Endothelial cell of umbilical vein (primary cell): ENCODE results near the gene TOX2. TPM values are rescaled to one million over a fixed set of nuclear protein-coding genes. Genes with fewer than 3 reads are reported as not detected.

ENCODE experiments used
- BruUV-seq: library from RNA; stranded (reverse); fragments of 400-500 nt; replicated peaks from 2 replicates; lab custom pipeline; 2021; lab: Mats Ljungman, UMichigan
- CTCF ChIA-PET: fragments of 300-600, 350-600 bp; sonication (Branson Sonifier 250); formaldehyde crosslinking; loops from one replicate; lab custom pipeline; 2021; ENCODE audit warnings: antibody characterized with exemption, inconsistent platforms; lab: Charles Lee
- POLR2A ChIA-PET: fragments of 300-600, 350-600 bp; sonication (Branson Sonifier 250); formaldehyde crosslinking; loops from one replicate; lab custom pipeline; 2021; ENCODE audit warnings: antibody characterized with exemption, inconsistent platforms; lab: Charles Lee
- DNase-seq: peaks from one replicate; pipeline ENCODE4 v3.0.0-alpha.2; 2011; ENCODE audit warnings: low read depth, low spot score
- FAIRE-seq: peaks from 2 replicates; lab custom pipeline; 2011; peaks lifted over from hg19 to GRCh38; lab: Jason Lieb, UNC
- H2AFZ ChIP-seq: 2 replicates; pipeline ENCODE4 v1.6.0; 2012; ENCODE audit warnings: low read depth, low read length, control low read depth, inconsistent platforms
- H3K27ac ChIP-seq: 2 replicates; pipeline ENCODE4 v1.5.1; 2011; ENCODE audit warnings: low read depth, mild to moderate bottlenecking, control low read depth, low read length, moderate library complexity; ENCODE audit not compliant: insufficient read depth
- H3K27me3 ChIP-seq, 2 experiments: 2 replicates each; pipeline versions ENCODE4 v1.6.0 to v1.6.1; 2011; ENCODE audit warnings: low read length in 2 of 2, mixed read lengths in 1 of 2; ENCODE audit not compliant: control insufficient read depth in 2 of 2, insufficient read depth in 2 of 2
- H3K36me3 ChIP-seq, 2 experiments: 2 replicates in 1 of 2; 3 replicates in 1 of 2; pipeline ENCODE4 v1.5.1; 2011; ENCODE audit warnings: low read length in 2 of 2, mild to moderate bottlenecking in 1 of 2, moderate library complexity in 1 of 2; ENCODE audit not compliant: control insufficient read depth in 2 of 2, insufficient read depth in 2 of 2; ENCODE audit errors: extremely low read depth in 1 of 2
- H3K4me1 ChIP-seq: 3 replicates; pipeline ENCODE4 v1.5.1; 2011; ENCODE audit warnings: mild to moderate bottlenecking, low read length; ENCODE audit not compliant: control insufficient read depth, insufficient read depth; ENCODE audit errors: extremely low read depth
- H3K4me2 ChIP-seq: 2 replicates; pipeline ENCODE4 v1.6.1; 2011; ENCODE audit warnings: low read length, control low read depth, mixed read lengths; ENCODE audit not compliant: insufficient read depth
- H3K4me3 ChIP-seq, 3 experiments: fragments of 200-600 bp in 1 of 3; sonication (generic), shearing (Covaris generic) in 1 of 3; replicated peaks in 1 of 3; 2 replicates each; pipeline ENCODE4 v1.5.1; 2011 to 2016; ENCODE audit warnings: control low read depth in 3 of 3, low read length in 3 of 3, mild to moderate bottlenecking in 2 of 3, inconsistent platforms in 1 of 3, low read depth in 1 of 3, moderate library complexity in 1 of 3; ENCODE audit not compliant: insufficient read depth in 1 of 3
- H3K79me2 ChIP-seq: 2 replicates; pipeline ENCODE4 v1.6.0; 2012; ENCODE audit warnings: low read length, inconsistent platforms; ENCODE audit not compliant: control insufficient read depth, insufficient read depth
- H3K9ac ChIP-seq: replicated peaks from 2 replicates; pipeline ENCODE3; 2011; ENCODE audit warnings: low read length, control low read depth; ENCODE audit not compliant: insufficient read depth; ENCODE audit errors: extremely low read depth
- H3K9me1 ChIP-seq: replicated peaks from 3 replicates; pipeline ENCODE4 v1.6.0; 2011; ENCODE audit warnings: mild to moderate bottlenecking, low read length; ENCODE audit not compliant: control insufficient read depth, insufficient read depth; ENCODE audit errors: extremely low read depth
- H3K9me3 ChIP-seq: replicated peaks from 2 replicates; pipeline ENCODE4 v1.5.1; 2012; ENCODE audit warnings: low read length, inconsistent platforms; ENCODE audit not compliant: control insufficient read depth, insufficient read depth
- H4K20me1 ChIP-seq: replicated peaks from 2 replicates; pipeline ENCODE3; 2011; ENCODE audit warnings: mild to moderate bottlenecking, low read length; ENCODE audit not compliant: control insufficient read depth, insufficient read depth; ENCODE audit errors: extremely low read depth
- EZH2 ChIP-seq: IDR thresholded peaks from 2 replicates; pipeline ENCODE4 v1.6.1; 2012; ENCODE audit warnings: borderline replicate concordance, low read depth, mild to moderate bottlenecking, moderate library complexity, low read length, inconsistent platforms; ENCODE audit not compliant: severe bottlenecking
- FOS ChIP-seq: IDR thresholded peaks from 2 replicates; pipeline ENCODE4 v1.6.1; 2011; ENCODE audit warnings: mild to moderate bottlenecking, low read length, moderate library complexity, borderline replicate concordance; ENCODE audit not compliant: insufficient read depth
- GATA2 ChIP-seq: IDR thresholded peaks from 2 replicates; pipeline ENCODE4 v1.7.0; 2011; ENCODE audit warnings: low read depth, mild to moderate bottlenecking, moderate library complexity, mixed read lengths, low read length; ENCODE audit not compliant: insufficient read length, insufficient read depth
- JUN ChIP-seq: IDR thresholded peaks from 2 replicates; pipeline ENCODE4 v1.6.1; 2011; ENCODE audit warnings: borderline replicate concordance, low read depth; ENCODE audit not compliant: insufficient read length, insufficient read depth
- MYC ChIP-seq: IDR thresholded peaks from one replicate; pipeline ENCODE4 v1.6.1; 2011; ENCODE audit warnings: mild to moderate bottlenecking, low read depth, low read length
- POLR2A ChIP-seq: IDR thresholded peaks from 2 replicates; pipeline ENCODE4 v1.6.1; 2012; ENCODE audit warnings: low read depth, mild to moderate bottlenecking, control low read depth, low read length
- POLR2AphosphoS5 ChIP-seq: IDR thresholded peaks from 2 replicates; pipeline ENCODE4 v1.6.1; 2012; ENCODE audit warnings: low read depth, mild to moderate bottlenecking, control low read depth, low read length, moderate library complexity; ENCODE audit not compliant: insufficient read depth
- dilution Hi-C: fragments of 300-500 bp; cut with MboI; formaldehyde crosslinking; loops from one replicate; pipeline ENCODE4 v1.15.0; 2019; ENCODE audit warnings: low sequenced_read_pairs; ENCODE audit not compliant: extremely low pct_ligation_motif_present
- intact Hi-C: fragments of 100-400 bp; cut with micrococcal nuclease; formaldehyde crosslinking; loops from one replicate; pipeline ENCODE4 v1.10.0; 2022
- polyA plus RNA-seq, 4 experiments: library from polyadenylated mRNA; depleted of rRNA in 3 of 4; stranded (reverse) in 3 of 4; unstranded in 1 of 4; fragments of >200 nt; gene quantifications; 2 replicates each; pipeline versions ENCODE4 v1.2.1 to v1.2.3, GENCODE V29; 2011 to 2012; ENCODE audit warnings: missing spikeins in 1 of 4
- total RNA-seq: library from RNA; stranded (reverse); gene quantifications from 2 replicates; pipeline ENCODE4 v1.2.3, GENCODE V29; 2021
- TF ChIP-seq, protein P1 (sequence below): IDR thresholded peaks from 2 replicates; pipeline ENCODE4 v1.6.1; 2011; ENCODE audit not compliant: insufficient read depth, insufficient read length
- TF ChIP-seq, protein P2 (sequence below), 2 donors: IDR thresholded peaks; 1 replicate in 1 of 2; 2 replicates in 1 of 2; pipeline ENCODE4 v1.5.1; 2011; ENCODE audit warnings: low read length in 2 of 2, mild to moderate bottlenecking in 2 of 2, moderate library complexity in 2 of 2, control low read depth in 1 of 2, inconsistent platforms in 1 of 2, low read depth in 1 of 2; ENCODE audit not compliant: insufficient read depth in 1 of 2; ENCODE audit errors: extremely low read depth in 1 of 2

TOX2 gene
- total and polyA plus RNA-seq, 2 donors (not counting 3 experiments of a cell fraction or from before 2014, with no cell fraction given): 7.0 to 18.6 TPM

DNA sequence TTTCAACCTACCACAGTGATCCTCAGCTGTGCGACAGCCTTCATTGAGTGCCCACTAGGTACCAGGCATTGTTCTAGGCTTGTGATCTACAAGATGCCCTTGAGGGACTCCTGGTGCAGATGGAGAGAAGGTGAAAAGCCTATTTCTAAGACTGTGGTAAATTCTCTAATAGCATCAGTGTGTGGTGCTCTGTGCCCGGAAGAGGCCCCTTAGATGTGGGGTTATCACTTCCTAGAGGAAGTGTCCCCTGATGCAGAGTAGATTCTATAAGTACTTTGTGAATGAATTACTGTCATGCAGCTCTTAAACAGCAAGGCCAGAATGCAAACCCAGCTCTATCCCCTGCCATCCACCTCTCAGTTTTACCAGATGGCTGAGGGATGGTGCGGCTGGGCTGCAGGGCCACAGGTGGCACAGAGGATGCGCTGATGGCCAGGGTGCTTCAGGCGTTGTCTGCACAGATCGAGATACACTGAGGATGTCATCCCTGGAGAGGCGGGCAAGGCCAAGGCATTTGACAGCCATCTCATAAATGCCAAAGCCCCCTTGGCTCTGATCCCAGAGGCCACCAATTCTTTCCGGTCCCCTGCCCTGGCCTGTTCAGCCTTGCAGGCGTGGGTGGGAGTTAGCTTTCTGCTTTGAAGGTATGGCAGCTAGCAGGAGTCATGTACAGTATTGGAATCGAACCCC is 96.7 kb downstream of the TOX2 start:
- intact Hi-C loops: no loop called here
- Histone ChIP-seq H3K9ac (no peak overlapping the region), H3K9me3 (no peaks in the 10 kb centered on the region), H4K20me1 (no peaks in the 10 kb centered on the region), H3K27ac (no peak overlapping the region), H3K79me2 (no peaks in the 10 kb centered on the region), H3K4me1 (peaks cover 12% of the 10 kb centered on the region), H3K9me1 (no peaks in the 10 kb centered on the region), H3K36me3 (no peaks in the 10 kb centered on the region), H3K27me3 (no peaks in the 10 kb centered on the region), H2AFZ (no peak overlapping the region), H3K4me3 (no peak overlapping the region), H3K4me2 (no peak overlapping the region)
- dilution Hi-C loops: no loop called here
- CTCF ChIA-PET: interaction anchor here (0.9 kb wide), 1 partner anchor 69 kb away, joined by 5 read pairs; no protein-coding TSS in a partner anchor
- no peak for TF ChIP-seq EZH2
- TF ChIP-seq, protein P1, sequence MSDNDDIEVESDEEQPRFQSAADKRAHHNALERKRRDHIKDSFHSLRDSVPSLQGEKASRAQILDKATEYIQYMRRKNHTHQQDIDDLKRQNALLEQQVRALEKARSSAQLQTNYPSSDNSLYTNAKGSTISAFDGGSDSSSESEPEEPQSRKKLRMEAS: no peak
- no peak for TF ChIP-seq POLR2AphosphoS5
- TF ChIP-seq, protein P2, sequence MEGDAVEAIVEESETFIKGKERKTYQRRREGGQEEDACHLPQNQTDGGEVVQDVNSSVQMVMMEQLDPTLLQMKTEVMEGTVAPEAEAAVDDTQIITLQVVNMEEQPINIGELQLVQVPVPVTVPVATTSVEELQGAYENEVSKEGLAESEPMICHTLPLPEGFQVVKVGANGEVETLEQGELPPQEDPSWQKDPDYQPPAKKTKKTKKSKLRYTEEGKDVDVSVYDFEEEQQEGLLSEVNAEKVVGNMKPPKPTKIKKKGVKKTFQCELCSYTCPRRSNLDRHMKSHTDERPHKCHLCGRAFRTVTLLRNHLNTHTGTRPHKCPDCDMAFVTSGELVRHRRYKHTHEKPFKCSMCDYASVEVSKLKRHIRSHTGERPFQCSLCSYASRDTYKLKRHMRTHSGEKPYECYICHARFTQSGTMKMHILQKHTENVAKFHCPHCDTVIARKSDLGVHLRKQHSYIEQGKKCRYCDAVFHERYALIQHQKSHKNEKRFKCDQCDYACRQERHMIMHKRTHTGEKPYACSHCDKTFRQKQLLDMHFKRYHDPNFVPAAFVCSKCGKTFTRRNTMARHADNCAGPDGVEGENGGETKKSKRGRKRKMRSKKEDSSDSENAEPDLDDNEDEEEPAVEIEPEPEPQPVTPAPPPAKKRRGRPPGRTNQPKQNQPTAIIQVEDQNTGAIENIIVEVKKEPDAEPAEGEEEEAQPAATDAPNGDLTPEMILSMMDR (IDR thresholded peaks at IDR 0.05; ENCODE audit: extremely low read depth in 1 of 2, insufficient read depth in 1 of 2, low read depth in 1 of 2, low read length in 2 of 2): no peak
- TF ChIP-seq GATA2: no peak
- TF ChIP-seq JUN: no peak
- TF ChIP-seq FOS: no peak
- TF ChIP-seq MYC: no peak
- TF ChIP-seq POLR2A: no peak
- no peak for FAIRE-seq
- DNase-seq: no peak
- no TSS peak for BruUV-seq
- POLR2A ChIA-PET: no interaction called here
